ENCODE data around the gene PRIMPOL.

Gene PRIMPOL

DNA sequence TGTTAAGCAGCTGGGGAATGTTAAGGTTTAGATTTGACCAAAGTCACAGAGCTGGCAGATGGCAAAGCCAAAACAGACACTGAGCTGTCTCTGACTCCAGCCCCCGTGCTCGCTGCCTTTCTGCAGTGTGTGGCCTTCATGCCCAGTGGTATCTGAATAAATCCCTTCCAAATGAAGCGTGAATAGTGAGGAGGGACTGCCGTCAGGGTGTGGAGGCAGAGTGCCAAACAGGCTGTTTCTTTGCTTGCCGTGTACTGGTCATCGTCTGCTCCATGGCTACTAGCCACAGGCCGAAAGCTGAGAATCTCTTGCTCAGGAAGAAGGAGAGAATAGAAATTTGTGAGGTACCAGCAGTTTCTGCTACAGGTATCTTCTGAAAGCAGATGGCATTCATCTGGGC lies 19.7 kb downstream of the PRIMPOL start:
- Mint-ChIP-seq H3K4me3 (no peak overlapping the region), H3K27ac (no peak overlapping the region)

DNA sequence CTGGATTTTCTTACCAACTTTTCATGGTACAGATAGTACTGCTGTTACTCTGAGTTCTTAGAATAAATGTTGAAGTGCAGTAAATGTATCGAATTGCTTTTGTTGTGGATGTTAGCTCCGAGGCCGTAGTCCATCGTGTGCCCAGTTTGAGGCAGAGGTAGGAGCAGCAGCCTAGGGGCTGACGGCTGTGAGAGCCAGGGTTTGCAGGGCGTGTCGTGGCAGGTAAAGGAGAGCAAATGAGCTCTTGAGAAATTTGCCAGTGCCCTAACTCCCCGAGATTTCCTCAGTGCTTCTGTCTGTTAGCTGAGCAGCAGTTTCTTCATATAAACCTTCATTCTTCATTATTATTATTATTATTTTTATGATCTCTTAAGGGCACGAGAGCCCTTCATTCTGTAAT lies 21.6 kb downstream of the PRIMPOL start:
- Mint-ChIP-seq H3K27ac (no peak overlapping the region), H3K36me3 (ENCODE audit: low read depth) (peaks cover 58% of the 10 kb centered on the region), H3K27me3 (no peaks in the 10 kb centered on the region), H3K4me3 (no peak overlapping the region), H3K9me3 (no peaks in the 10 kb centered on the region), H3K4me1 (ENCODE audit: low read depth) (peaks cover 23% of the 10 kb centered on the region)

More for the DNA sequence above, 19.7 kb downstream of the PRIMPOL start:
- Mint-ChIP-seq H3K27me3 (no peaks in the 10 kb centered on the region), H3K4me1 (ENCODE audit: low read depth) (peaks cover 23% of the 10 kb centered on the region), H3K9me3 (no peaks in the 10 kb centered on the region), H3K36me3 (ENCODE audit: low read depth) (peaks cover 56% of the 10 kb centered on the region)

DNA sequence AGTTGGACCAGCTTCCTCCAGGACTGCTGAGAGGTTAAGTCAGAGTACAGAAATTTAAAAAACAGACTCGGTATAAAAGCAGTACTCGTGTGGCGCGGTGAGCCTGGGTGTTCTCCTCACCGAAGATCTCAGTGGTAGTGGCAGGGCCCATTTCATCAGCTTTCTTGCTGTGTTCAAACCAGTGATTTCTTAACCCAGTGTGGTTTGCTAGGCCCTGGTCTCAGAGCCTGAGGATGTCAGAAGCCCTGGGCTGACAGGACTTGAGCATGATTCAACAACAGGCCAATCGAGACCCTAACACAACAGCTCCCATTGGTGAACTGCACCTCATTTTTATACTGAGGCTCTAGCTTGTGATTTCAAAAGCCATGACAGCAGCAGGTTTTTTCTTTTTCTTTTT lies 23.2 kb downstream of the PRIMPOL start:
- Mint-ChIP-seq H3K27me3 (no peaks in the 10 kb centered on the region), H3K4me3 (no peak overlapping the region), H3K36me3 (ENCODE audit: low read depth) (peaks cover 50% of the 10 kb centered on the region), H3K4me1 (ENCODE audit: low read depth) (peaks cover 21% of the 10 kb centered on the region), H3K27ac (no peak overlapping the region), H3K9me3 (no peaks in the 10 kb centered on the region)

DNA sequence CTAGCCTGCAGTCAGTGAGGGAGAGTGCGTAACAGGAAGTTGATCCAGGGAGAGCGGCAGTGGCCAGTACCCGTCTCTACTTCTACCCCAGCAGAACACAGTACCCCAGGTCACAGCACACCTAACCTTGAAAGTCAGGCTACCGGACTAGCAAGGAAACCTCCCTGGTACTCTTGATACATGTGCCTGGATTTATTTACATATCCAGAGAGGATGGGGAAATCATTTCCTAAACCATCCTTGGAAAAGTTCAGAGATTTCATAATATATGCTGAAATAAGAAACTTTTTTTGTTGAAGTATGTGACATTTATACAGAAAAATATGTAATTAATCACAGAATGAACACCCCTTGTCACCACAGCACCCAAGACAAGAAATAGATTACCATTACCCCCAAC lies 24.5 kb downstream of the PRIMPOL start:
- H3K27ac Mint-ChIP-seq = no peak overlapping the region
- H3K27me3 Mint-ChIP-seq = no peaks in the 10 kb centered on the region
- H3K9me3 Mint-ChIP-seq = no peaks in the 10 kb centered on the region
- H3K36me3 Mint-ChIP-seq (ENCODE audit: low read depth) = peaks cover 39% of the 10 kb centered on the region
- H3K4me1 Mint-ChIP-seq (ENCODE audit: low read depth) = peaks cover 9% of the 10 kb centered on the region
- H3K4me3 Mint-ChIP-seq = no peak overlapping the region

DNA sequence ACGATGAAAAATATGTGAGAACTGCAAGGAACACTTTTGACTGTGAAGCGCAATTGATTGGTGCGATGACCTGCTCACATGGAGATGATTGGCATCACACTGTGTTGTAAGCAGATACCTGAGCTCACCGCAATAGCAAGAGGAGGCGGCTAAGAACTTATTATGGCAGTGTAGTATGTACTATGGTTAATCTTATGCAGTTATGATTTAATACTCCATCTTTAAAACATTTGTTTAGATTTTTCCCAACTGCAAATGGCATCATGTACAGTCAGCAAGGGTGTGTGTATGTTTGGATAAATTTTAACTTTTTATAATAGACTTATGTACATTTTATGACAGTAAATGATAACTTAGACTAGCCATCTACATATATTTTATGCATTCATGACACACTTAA lies 25.5 kb downstream of the PRIMPOL start:
- H3K27me3 Mint-ChIP-seq = no peaks in the 10 kb centered on the region
- H3K4me3 Mint-ChIP-seq = no peak overlapping the region
- H3K4me1 Mint-ChIP-seq (ENCODE audit: low read depth) = no peaks in the 10 kb centered on the region
- no peak overlapping the region for H3K27ac Mint-ChIP-seq
- H3K36me3 Mint-ChIP-seq (ENCODE audit: low read depth) = peaks cover 34% of the 10 kb centered on the region
- no peaks in the 10 kb centered on the region for H3K9me3 Mint-ChIP-seq

DNA sequence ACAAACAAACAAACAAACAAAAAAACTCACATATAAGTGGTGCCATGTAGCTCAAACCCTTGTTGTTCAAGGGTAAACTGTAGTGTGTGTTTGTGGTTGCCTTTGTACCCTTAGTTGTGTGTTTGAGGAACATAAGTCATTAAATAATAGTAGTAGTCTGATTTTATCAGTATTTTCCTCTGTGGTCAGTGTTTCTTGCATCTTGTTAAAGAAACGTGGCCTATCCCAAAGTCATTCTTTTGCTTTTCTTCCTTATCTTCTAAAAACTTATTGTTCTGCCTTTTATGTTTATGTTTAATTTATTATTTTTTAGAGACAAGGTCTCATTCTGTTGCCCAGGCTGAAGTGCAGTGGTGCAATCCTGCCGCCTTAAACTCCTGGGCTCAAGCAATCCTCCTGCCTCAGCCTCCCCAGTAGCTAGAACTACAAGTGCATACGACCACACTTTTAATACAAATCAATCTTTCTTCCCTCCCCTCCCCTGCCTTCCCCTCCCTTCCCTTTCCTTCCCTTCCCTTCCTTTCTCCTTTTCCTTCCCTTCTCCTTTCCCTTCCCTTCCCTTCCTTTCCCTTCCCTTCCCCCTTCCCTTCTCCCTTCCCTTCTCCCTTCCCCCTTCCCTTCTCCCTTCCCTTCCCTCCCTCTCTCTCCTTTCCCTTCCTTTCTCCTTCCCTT lies 26.4 kb downstream of the PRIMPOL start:
- no peak overlapping the region for H3K27ac Mint-ChIP-seq
- no peaks in the 10 kb centered on the region for H3K4me1 Mint-ChIP-seq (ENCODE audit: low read depth)

DNA sequence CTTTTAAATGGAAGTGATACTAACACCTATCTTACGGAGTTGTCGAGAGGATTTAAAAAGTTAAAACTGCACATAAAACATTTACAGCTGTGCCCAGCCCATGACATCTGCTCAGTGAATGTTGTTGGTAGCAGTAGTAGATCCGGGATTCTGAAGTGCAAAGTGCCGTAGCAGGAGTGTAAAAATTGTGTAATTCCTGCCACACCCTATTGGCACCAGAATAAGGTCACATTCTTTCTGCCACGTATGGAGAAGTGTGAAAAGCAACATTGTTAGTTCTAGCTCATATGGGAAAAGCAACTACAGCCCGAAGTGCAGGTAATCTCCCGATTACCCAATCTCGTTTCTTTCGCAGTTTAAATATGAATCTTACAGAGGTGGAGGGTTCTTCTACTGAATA lies 31.2 kb downstream of the PRIMPOL start:
- Mint-ChIP-seq H3K9me3 (no peaks in the 10 kb centered on the region), H3K4me3 (no peak overlapping the region), H3K4me1 (ENCODE audit: low read depth) (peaks cover 5% of the 10 kb centered on the region), H3K27ac (no peak overlapping the region), H3K36me3 (ENCODE audit: low read depth) (peaks cover 27% of the 10 kb centered on the region), H3K27me3 (no peaks in the 10 kb centered on the region)

More for the DNA sequence above, 26.4 kb downstream of the PRIMPOL start:
- Mint-ChIP-seq H3K36me3 (ENCODE audit: low read depth) (peaks cover 37% of the 10 kb centered on the region), H3K9me3 (no peaks in the 10 kb centered on the region), H3K4me3 (no peak overlapping the region), H3K27me3 (no peaks in the 10 kb centered on the region)

DNA sequence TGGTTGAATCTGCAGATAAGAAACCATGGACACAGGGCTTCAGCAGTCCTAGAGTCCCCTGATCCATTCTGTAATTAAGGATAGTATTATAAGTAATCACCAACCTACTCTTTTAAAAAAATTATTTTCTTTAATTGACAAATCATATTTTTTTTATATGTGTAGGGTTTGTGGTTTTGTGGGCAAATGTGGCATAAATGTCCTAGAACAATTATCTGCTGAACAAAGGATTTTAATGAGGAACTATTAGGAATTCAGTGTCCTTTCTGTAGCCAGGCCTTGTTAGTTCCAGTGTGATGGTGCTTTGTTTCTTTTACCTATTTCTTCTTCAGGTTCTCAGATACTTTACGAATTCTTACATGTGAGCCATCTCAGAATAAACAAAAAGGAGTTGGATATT lies 32.4 kb downstream of the PRIMPOL start:
- H3K4me1 Mint-ChIP-seq (ENCODE audit: low read depth) = peaks cover 5% of the 10 kb centered on the region
- H3K4me3 Mint-ChIP-seq = no peak overlapping the region
- no peaks in the 10 kb centered on the region for H3K27me3 Mint-ChIP-seq
- no peaks in the 10 kb centered on the region for H3K9me3 Mint-ChIP-seq
- H3K36me3 Mint-ChIP-seq (ENCODE audit: low read depth) = peaks cover 27% of the 10 kb centered on the region
- no peak overlapping the region for H3K27ac Mint-ChIP-seq

DNA sequence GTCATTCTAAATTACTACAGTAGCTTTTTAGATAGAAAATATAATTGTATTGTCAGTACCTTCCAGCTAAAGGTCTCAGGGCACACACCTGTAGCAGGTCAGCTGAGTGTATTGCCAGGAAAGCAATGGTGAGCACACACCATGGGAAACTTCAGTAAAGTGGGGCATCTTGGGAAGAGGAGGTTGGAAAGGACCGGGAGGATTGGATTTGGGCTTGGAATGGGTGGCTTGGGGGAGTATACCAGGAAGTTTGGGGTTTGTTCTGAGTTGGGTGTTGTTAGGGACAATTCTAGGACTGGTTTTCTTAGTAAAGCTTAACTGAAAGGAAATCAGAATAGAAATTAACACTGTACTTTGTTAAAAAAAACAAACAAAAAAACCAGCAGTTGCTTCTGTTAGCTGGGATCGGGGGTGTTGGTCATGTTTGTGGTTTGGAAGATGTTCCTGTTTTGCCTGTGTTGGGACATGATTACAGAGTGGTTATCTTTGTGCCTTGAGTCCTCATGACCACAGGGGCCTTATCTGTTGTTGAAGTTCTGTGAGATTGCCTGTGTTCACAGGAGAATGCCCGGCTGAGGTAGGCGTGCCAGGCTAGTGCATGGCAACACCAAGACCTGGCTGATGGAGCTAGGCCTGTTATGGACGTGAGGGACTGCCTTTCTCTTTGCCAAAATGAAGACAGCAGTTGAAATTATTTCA lies 35.1 kb downstream of the PRIMPOL start:
- peaks cover 12% of the 10 kb centered on the region for H3K4me1 Mint-ChIP-seq (ENCODE audit: low read depth)
- H3K4me3 Mint-ChIP-seq = no peak overlapping the region
- no peak overlapping the region for H3K27ac Mint-ChIP-seq

DNA sequence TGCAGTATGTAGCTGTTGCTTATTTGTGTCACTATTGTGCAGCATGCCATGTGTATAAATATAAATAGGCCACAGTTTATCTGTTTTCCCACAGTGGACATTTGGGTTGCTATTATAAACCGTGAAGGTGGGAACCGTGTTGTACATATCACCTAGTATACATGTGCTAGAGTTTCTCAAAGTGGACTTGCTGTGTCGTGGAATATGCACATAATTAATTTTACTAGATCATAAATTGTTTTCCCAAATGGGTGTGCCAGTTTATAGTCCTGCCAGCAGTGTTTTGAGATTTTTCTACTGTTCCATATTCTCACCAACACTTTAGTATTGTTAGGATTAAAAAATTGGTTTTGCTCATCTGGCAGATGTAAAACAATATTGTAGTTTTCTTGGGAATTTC lies 38.5 kb downstream of the PRIMPOL start:
- Mint-ChIP-seq H3K4me3 (no peak overlapping the region), H3K4me1 (ENCODE audit: low read depth) (peaks cover 12% of the 10 kb centered on the region), H3K36me3 (ENCODE audit: low read depth) (peaks cover 28% of the 10 kb centered on the region), H3K27ac (no peak overlapping the region), H3K27me3 (no peaks in the 10 kb centered on the region), H3K9me3 (no peaks in the 10 kb centered on the region)

More for the DNA sequence above, 35.1 kb downstream of the PRIMPOL start:
- Mint-ChIP-seq H3K27me3 (no peaks in the 10 kb centered on the region), H3K9me3 (no peaks in the 10 kb centered on the region), H3K36me3 (ENCODE audit: low read depth) (peaks cover 24% of the 10 kb centered on the region)

DNA sequence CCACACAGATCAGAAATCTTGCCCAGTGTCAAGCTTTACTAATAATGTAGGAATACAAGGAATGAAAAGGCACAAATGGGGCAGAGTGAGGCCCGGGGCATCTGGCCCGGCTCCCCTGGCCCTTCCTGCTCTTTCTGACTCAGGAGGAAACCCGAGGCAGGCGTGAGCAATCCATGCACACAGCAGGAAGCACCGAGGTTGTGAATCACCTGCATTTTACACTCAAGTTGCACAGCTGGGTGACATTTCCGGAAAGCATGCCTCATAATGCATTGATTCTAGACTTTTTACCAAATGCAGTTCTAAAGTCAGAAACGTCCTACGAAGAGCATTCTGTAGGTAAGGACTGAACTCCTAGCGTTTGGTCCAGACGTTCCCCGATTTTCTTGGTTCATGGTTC lies 38.9 kb downstream of the PRIMPOL start:
- no peaks in the 10 kb centered on the region for H3K27me3 Mint-ChIP-seq
- H3K27ac Mint-ChIP-seq = no peak overlapping the region

DNA sequence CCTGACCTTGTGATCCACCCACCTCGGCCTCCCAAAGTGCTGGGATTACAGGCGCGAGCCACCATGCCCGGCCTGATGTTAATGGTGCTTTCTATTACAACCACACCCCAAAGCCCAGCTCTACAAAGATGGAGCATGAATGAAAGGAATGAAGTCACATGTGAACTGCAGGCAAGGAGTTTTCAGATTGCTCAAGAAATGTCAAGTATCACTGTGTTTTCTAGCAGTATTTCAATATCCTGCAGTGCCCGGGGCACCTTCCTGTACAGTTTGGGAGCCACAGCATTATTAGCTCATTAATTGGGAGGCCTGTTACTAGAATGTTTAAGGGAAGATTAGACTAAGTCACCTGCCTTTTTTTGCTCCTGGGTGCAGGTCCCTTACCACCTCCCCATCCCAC lies 40.1 kb downstream of the PRIMPOL start:
- H3K4me1 Mint-ChIP-seq (ENCODE audit: low read depth) = peaks cover 12% of the 10 kb centered on the region
- peaks cover 35% of the 10 kb centered on the region for H3K36me3 Mint-ChIP-seq (ENCODE audit: low read depth)
- no peaks in the 10 kb centered on the region for H3K27me3 Mint-ChIP-seq
- no peak overlapping the region for H3K27ac Mint-ChIP-seq
- H3K9me3 Mint-ChIP-seq = no peaks in the 10 kb centered on the region
- no peak overlapping the region for H3K4me3 Mint-ChIP-seq

More for the DNA sequence above, 38.9 kb downstream of the PRIMPOL start:
- no peaks in the 10 kb centered on the region for H3K9me3 Mint-ChIP-seq
- H3K4me3 Mint-ChIP-seq = no peak overlapping the region
- peaks cover 30% of the 10 kb centered on the region for H3K36me3 Mint-ChIP-seq (ENCODE audit: low read depth)
- H3K4me1 Mint-ChIP-seq (ENCODE audit: low read depth) = peaks cover 12% of the 10 kb centered on the region

DNA sequence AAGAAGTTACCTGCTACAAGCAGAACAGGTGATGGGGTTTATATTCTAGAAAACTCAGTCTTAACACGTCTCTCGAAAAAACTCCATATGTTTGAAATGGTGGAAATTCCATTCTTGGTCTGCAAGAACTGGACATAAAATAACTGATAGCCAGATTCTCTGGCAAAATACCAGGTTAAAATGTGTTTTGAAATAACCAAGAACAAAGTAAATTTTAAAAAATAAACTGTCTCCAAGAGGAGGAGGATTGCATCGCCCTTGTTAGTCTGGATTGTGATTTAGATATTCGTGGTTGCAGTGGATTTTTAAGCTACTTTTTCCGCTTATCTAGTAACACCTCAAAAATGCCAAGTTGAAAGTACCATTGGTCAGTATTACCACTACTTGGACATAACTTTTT lies 43.5 kb downstream of the PRIMPOL start:
- H3K27ac Mint-ChIP-seq = no peak overlapping the region

DNA sequence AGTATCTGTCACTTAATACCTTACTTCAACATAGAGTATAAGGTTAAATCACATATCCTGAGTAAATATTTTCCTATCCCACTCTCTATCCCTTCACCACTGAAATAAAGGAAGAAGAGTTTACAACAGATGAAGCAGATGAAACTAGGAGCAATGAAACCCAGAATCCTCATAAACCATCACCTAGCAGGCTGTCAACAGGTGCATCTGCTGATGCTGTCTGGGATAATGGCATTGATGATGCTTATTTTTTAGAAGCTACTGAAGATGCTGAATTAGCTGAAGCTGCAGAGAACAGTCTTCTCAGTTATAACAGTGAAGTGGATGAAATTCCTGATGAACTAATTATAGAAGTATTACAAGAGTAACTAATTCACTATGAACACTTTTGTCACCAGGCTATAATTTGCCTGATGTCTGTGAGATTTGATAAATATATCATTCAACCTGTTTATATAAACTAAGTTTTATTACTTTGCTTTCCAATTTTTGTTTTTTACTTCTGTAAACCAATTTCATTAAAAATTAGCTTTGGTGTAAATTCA lies 44.9 kb downstream of the PRIMPOL start:
- peaks cover 57% of the 10 kb centered on the region for H3K36me3 Mint-ChIP-seq (ENCODE audit: low read depth)
- H3K4me3 Mint-ChIP-seq = no peak overlapping the region
- no peak overlapping the region for H3K27ac Mint-ChIP-seq
- no peaks in the 10 kb centered on the region for H3K4me1 Mint-ChIP-seq (ENCODE audit: low read depth)
- no peaks in the 10 kb centered on the region for H3K27me3 Mint-ChIP-seq
- H3K9me3 Mint-ChIP-seq = no peaks in the 10 kb centered on the region

More for the DNA sequence above, 43.5 kb downstream of the PRIMPOL start:
- no peaks in the 10 kb centered on the region for H3K27me3 Mint-ChIP-seq
- H3K4me3 Mint-ChIP-seq = no peak overlapping the region
- no peaks in the 10 kb centered on the region for H3K9me3 Mint-ChIP-seq
- peaks cover 55% of the 10 kb centered on the region for H3K36me3 Mint-ChIP-seq (ENCODE audit: low read depth)
- peaks cover 6% of the 10 kb centered on the region for H3K4me1 Mint-ChIP-seq (ENCODE audit: low read depth)

DNA sequence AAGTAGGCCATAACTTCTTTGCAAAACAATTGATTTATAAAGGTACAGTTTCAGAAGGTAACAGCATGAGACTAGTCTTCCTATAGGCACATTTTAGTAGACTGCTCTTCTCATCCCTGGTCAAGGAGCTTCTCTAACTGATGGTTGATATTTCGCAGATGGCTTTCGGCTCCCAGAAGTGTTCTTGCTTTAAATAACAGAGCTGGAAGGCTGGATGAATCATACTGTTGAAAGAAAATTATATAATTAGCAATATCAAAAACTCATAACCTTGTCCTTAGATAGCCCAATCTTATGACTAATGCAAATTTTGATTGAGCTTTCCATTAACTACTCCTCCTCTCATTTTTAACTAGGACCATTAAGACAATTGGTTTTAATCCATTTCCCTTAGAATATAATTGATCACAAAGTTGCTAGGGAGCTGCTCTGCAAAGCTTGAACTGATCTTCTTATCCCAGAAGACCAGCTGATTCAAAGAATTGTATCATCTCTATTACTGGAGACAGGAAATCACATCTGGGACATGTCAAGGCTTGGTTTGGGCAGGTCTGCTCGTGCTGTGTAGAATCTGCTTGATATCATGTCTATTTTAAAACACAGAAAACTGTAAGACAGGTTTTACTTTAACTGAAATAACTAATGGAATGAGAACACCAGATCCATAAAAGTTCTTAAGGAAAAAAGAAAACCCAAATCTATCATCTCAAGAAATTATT lies 45.8 kb downstream of the PRIMPOL start:
- no peak overlapping the region for H3K27ac Mint-ChIP-seq
- H3K27me3 Mint-ChIP-seq = no peaks in the 10 kb centered on the region
- no peaks in the 10 kb centered on the region for H3K9me3 Mint-ChIP-seq
- H3K36me3 Mint-ChIP-seq (ENCODE audit: low read depth) = peaks cover 59% of the 10 kb centered on the region
- no peak overlapping the region for H3K4me3 Mint-ChIP-seq
- H3K4me1 Mint-ChIP-seq (ENCODE audit: low read depth) = no peaks in the 10 kb centered on the region
